ENCODE measurements around the gene CCDC122. TPM values are rescaled to one million over a fixed set of nuclear protein-coding genes. Genes with fewer than 3 reads are reported as not detected.

CCDC122 gene
- total RNA-seq: 5.0 and 8.8 TPM in 2 replicates

DNA sequence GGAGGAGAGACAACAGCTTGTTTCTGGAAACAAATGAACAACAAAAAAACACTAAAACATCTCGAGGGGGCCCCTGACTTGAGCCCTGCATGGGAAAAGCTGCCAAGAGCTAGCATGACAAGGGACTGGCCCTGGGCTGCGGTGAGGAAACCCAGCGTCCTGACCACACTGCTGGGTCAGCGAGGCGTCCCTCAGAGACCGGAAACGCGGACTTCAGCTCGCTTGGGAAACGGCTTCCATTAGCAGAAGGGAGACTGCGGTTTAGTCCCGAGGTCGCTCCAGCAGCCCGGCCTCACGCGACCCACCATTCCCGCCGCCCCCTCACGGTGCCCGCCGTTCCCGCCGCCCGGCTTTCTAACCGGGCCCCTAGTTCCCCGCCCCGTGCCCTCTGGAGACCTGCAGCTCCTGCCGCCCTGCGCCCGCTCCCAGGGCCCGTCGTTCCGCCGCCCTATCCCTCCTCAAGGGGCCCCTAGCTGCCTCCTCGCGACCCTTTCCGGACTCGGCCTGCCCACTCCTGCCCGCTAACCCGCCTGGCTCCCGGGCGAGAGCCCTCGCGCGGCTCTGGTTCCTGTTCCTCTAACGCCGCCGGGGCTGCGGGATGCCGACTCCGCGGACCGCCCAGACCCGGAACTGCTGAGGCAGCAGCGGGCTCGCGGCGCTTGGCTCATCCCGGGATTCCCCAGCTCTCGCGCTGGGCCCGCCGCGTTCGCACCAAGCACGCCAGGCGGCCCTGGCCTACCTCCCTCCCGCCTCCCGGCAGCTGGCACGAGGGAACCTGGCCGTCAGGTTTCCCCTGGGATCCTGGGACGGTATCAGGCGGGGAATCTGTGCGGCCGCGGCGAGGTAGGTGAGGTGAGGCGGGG, at the start of gene CCDC122:
Gene CCDC122, minus strand, starts transcription at position 849 of the 863 bp plus-strand sequence. CDS start 10,364 bp downstream, outside the sequence.

DNA sequence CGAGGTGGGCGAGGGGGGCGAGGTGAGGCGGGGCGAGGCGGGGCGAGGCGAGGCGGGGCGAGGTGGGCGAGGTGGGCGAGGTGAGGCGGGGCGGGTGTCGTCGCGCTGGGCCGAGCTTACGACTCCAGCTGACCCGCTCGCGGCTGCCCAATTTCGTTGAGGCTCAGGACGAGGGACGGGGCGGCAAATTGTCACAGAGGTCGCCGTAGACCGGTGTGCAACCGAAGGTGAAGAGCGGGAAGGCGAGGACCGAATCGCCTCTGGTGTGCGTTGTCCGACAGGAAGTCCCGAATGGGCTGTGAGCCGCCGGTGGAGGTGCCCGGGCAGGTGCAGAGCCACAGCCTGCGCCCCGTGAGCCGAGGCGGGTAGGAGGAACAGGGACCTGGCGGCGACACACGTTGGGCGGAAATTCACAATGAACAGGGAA, 228 bp upstream of the CCDC122 start, which contains the start of gene LACC1:
Gene LACC1, plus strand, starts transcription at position 150 of the 427 bp plus-strand sequence. CDS start 1,082 bp downstream, outside the sequence.

DNA sequence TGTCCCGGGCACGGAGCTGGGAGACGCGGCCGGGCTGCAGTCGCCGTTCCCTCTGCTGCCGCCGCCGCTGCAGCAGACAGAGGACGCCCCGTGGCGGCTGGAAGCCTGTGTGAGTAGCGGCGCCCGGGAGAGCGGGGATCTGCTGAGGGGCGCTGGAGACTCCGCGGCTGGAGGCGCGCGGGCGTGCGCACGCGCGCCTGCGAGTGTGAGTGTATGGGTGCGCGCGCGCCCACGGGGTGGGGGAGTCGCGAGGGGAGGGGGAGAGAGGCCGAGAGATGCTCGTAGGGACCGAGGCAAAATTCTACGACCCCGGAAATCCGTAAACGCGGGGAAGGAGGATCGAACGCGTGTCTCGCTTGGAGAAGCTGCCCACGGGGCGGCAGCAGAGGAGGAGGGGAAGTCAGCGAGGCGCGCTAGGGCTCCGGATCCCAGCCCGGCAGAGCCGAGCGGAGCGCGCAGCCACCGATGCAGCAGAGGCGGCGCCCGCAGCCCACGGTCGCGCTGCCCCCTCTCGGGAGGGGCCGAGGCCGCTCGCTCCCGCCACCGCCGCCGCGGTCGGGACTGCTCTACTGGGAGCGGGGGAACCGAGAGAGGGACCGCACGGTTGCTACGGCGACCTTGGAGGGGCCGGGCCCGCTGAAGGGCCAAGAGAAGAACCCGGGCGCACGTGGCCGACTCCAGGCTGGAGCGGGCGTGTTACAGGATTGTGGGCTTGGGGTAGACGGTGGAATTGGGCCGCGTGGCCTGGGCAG, 92.6 kb downstream of the CCDC122 start, which contains the start of gene ENOX1:
Gene ENOX1, minus strand, starts transcription at position 207 of the 752 bp plus-strand sequence.

Other genes starting within 250 kb of the CCDC122 start
- gene ENOX1, start 92.8 kb downstream of the CCDC122 start, total RNA-seq: 12.3 and 13.9 TPM in 2 replicates
- gene LACC1, start 164 bp upstream of the CCDC122 start, total RNA-seq: 10.1 and 26.0 TPM in 2 replicates

Measured in pericardium fibroblast (primary cell).